GM10847 (cell line): ENCODE results near the gene NELFB.

Experiments used
- POLR2A ChIP-seq: IDR thresholded peaks from 2 replicates; pipeline ENCODE4 v1.6.1; 2011; ENCODE audit not compliant: insufficient read length; ENCODE audit errors: extremely low read depth

The NELFB gene

DNA sequence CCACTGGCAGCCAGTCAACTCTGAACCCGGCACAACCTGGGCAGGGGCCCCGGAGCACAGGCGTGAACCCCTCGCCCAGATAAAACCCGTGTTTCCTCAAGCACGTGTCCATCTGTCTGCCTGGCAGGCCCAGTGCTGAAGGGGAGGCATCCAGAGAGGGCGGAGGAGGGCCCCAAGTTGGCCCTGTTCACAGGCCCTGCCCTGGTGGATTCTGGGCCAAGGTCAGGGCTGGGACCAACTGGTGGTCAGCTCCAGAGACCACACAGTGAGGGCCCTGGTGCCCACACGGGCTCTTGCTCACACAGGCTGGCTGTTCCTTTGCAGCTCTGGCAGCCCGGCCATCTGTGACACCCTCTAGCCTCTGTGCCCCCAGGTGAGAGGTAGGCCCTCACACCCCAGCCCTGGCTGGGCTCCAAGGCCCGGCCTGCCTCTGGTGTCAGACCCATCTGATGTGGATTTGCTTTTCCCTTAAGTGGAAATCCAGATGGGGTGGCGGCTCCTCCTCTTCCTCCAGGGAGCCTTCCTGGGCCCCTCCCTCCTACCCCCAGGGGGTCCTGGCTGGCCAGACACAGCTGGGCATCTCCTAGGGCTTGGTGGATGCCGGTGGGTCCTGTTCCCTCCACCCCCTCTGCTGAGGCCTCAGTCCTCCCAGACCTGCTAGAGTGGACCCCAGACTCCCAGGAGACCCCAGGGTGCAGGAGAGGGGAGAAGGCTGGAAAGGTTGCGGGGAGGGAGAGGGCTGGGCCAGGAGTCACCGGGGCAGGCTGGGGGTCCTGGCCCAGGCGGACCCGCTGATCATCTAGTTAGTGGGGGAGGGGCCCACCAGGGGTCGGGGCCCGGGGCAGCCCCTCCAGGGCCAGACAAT lies 4.6 kb upstream of the NELFB start:
- TF ChIP-seq POLR2A, result no peak

DNA sequence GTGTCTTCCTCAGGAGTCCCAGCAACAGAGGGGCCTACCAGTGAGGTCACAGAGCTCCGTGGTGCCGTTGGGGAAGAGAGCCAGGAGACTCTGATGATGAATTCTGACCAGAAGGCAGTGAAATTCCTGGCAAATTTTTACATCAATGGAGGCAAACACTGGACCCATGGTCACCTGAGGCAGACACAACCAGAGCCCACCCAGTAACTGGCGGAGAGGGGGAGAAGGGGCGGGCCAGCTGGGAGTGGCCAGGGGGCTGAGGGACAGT lies 4.0 kb upstream of the NELFB start, which contains the start of gene STPG3:
TSS of gene STPG3 (plus strand) at position 93 of the 268 bp plus-strand sequence. CDS start at position 94, 1 bp downstream.
- TF ChIP-seq POLR2A, result no peak

DNA sequence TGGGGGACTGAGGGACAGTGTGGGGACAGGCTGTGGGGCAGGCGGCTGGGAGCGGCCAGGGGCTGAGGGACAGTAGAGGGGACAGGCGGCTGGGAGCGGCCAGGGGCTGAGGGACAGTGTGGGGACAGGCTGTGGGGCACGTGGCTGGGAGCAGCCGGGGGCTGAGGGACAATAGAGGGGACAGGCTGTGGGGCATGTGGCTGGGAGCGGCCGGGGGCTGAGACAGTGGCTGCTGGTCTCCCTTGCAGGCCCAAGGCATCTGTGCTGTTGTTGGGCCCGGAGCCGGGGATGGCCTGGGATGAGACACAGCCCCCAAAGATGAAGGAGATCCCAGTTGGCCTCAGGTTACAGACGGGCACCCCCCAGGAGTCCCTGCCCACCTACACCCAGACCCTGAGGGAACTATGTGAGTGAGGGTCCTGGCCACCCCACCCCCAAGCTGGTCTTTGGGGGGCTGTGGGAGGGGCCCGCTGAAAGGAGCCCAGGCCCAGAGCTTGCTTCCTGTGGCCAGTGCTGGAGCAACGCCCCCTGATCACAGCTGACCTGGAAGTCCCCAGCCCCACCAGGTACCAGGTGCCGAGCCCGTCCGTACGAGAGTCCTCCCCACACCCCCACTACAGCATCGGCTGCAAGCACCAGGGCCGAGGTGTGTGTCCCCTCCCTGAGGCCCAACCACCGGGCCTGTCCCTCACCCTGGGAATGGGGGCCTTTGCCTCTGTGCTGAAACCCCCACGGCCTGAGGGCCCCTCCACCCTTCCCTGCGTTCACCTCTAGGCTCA lies 3.4 kb upstream of the NELFB start:
- no peak for TF ChIP-seq POLR2A

DNA sequence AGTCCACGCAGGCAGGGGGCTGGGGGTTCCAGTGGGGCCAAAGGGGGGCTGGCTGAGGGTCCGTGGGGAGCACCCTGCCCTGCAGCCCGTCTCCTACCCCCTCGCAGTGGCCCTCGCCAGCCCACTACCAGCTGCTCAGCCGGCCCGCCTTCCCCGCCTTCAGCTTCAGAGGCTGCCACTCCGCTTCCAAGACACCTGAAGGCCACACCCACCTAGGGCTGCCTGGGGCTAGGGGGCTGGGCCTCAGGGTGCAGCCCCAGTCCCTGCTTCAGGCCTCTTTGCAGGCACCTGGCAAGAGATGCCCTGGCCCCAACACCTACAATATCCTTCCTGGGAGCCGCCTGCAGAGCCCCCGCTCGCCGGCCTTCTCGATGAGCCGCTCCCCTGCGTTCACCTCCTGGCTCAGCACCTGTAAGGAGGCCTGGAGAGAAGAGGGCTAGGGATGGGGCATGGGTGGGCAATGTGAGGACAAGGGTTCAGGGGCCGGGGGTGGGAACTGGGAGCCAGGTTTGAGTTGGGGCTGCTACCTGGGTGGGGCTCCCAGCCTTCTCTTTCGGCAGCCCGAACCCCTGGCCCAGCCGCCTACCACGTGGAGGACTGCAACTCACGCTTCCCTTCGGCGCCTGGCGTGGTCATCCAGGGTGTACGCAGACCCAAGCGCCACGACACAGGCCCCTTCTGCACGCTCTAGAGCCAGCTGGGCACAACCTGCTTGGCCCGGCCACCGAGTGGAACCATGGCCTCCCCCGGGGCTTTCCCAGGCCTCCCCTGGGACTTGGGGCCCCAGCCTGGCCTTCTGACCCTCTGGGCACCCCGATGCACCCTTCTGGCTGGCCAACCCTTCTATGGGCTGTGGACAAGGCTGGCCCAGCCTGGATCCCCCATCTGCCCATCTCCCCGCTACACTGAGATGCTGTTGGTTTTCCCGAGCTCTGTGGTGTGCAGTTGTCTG lies 2.3 kb upstream of the NELFB start:
- no peak for TF ChIP-seq POLR2A

DNA sequence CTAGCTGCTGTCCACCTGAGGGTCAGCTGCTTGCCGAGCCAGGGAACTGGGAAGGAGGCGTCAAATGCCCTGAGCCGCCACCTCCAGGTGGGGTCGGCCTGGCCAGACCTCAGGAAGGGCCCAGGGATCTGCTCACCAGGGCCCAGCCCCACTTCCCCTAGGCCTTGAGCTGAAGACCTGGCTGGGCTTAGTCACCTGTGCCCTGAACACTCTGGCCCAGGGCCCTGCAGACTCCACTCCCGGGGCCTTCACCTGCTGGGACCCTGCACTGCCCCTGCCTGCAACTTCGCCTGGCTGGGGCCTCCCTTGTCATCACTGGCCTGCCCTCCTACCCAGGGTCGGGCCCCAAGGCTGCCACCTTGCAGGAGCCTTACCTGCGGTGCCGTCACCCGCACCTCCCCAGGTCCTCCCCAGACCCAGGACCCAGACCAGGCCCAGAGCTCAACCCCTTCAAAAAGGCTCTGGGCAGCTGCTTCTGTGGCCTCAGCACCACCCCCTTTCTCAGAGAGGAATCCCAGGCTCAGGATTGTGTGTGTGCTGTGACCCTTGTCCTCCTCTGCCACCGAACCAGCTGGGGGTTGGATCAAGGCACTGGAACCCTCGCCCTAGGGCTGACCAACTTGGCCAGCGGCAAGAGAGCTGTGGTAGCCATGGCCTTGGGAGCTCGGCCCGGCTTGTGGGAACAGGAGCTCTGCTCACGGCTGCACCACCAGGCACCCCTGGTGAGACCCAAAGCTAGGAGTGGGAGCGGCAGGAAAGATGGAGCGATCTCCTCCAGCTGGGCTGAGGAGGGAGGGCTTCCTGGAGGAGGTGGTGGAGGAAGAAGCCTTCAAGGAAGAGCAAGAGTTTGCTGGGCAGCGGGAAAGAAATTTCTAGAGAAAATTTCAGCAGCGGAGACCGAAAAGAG lies 1.2 kb upstream of the NELFB start:
- TF ChIP-seq POLR2A, result no peak

DNA sequence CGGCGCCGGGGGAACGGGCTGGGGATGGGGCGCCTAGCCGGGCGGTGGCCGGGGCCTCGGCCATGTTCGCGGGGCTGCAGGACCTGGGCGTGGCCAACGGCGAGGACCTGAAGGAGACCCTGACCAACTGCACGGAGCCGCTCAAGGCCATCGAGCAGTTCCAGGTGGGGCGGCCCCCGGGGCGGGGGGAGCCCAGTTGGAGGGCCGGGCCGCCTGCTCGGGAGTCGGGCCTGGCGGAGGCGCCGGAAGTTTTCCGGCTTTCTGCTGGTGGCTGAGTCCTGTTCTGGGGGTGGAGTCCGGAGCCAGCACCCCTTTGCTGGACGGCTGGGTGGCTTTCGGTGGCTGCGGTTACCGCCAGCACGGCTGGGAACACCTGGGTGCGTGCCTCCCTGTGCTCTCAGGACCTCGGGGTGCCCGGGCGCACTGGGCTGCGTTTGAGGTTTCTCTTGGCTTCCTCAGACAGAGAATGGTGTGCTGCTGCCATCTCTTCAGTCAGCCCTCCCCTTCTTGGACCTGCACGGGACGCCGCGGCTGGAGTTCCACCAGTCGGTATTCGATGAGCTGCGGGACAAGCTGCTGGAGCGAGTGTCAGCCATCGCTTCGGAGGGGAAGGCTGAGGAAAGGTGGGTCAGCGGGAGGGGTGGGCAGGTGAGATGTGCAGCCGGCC lies 454 bp downstream of the NELFB start:
- no peak for TF ChIP-seq POLR2A

DNA sequence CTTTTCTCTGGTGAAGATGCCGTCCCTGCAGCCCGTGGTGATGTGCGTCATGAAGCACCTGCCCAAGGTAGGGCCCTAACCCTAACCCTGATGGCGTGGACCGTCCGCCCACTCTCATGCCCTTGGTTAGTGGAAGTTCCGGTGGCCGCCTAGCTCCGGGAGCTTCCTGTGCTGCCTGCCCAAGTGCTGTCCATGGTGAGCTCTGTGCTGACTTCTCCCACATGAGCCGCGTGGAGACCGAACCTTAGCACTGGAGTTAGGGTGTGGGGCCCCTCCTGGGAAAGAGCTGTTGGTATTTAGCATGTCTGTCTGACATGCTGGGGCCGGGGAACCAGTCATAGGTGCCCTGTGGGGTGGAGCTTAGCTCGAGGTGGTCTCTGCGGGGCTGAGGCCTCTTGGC lies 1.2 kb downstream of the NELFB start:
- no peak for TF ChIP-seq POLR2A

DNA sequence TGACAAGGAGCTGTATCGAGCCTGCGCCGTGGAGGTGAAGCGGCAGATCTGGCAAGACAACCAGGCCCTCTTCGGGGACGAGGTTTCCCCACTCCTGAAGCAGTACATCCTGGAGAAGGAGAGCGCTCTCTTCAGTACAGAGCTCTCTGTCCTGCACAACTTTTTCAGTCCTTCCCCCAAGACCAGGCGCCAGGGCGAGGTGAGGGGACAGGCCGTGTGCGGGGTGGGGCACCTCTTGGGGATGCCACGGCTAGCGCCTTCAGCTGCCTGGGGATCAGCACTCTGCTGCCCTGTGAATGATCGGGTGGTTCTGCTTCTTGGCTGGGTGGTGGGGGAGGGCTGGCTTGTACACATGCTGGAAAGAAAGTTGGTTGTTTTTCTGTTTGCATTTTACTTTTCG lies 1.7 kb downstream of the NELFB start:
- no peak for TF ChIP-seq POLR2A

DNA sequence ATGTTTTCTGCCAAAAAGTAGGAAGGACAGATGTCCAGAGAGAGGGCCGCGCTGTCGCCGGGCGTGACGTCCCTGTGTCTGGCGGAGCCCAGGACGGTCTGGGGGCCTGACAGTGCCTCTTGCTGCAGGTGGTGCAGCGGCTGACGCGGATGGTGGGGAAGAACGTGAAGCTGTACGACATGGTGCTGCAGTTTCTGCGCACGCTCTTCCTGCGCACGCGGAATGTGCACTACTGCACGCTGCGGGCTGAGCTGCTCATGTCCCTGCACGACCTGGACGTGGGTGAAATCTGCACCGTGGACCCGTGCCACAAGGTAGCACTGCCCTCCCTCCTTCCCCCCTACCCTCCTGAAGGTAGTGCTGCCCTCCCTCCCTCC lies 7.8 kb downstream of the NELFB start:
- TF ChIP-seq POLR2A, result no peak

DNA sequence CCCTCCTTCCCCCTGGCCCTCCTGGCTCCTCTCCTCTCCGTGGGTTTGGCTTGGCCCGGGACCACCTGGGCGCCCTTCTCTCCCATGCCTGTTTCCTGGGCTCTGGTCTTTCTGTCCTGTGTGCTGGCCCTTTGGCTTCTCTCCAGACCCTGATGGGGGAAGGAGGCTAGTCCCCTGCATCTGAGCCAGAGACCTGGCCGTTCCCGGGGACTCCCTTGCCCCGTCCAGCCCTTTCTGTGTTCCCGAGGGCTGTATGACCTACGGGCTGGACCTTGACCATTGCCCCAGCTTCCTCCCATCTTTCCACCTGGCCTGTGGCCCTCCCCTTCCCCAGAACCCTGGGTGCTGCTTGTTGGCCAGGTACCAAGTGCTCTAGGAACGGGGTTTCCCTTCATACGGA lies 8.4 kb downstream of the NELFB start:
- no peak for TF ChIP-seq POLR2A

DNA sequence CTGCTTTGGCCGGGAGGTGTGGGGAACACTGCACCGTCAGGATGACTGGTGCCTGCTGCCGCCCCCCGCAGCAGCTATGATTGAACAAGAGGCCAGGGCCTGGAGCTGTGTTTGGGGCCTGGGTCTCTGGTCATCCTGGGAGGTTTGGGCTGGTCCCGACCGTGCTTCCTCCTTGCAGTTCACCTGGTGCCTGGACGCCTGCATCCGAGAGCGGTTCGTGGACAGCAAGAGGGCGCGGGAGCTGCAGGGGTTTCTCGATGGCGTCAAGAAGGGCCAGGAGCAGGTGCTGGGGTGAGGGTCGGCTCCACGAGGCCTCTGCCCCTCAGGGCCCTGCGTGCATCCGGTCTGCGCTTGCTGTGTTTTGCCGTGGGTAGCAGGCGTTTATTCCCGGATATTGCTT lies 8.9 kb downstream of the NELFB start:
- no peak for TF ChIP-seq POLR2A

DNA sequence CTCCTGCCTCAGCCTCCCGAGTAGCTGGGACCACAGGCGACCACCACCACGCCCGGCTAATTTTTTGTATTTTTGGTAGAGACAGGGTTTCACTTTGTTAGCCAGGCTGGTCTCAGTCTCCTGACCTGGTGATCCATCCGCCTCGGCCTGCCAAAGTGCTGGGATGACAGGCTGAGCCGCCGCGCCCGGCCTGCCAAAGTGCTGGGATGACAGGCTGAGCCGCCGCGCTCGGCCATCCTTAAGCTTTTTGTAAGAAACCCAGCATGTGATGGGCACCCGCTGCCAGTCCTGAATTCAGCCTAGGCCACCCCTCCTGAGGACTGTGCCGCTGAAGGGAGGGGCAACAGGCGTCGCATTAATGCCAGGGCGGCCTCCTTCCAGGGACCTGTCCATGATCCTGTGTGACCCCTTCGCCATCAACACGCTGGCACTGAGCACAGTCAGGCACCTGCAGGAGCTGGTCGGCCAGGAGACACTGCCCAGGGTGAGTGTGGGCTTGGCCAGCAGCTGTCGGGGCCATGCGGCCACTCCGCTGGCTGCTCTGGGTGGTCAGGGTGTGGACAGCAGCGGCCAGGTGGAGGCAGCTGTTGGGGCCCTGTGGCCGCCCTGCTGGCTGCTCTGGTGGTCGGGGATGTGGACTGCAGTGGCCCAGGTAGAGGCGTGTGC lies 10.5 kb downstream of the NELFB start:
- no peak for TF ChIP-seq POLR2A

DNA sequence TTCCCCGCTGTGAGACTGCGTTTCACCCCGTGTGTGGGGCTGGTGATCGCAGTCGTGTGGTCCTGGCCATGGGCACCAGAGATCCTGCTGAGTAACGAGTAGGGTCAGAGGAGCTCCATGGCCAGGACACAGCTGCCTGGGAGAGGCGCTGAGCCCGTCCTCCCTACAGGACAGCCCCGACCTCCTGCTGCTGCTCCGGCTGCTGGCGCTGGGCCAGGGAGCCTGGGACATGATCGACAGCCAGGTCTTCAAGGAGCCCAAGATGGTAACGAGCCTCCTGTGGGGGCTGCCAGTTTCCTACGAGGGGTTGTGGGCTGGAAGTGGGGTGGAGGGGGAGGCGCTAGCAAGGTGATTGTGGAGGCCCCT lies 11.0 kb downstream of the NELFB start:
- TF ChIP-seq POLR2A, result no peak
